Activated T-cell treated with anti-CD3 and anti-CD28 coated beads for 1 hour (primary cell): ENCODE results near the gene ACACA.
"Not testable (repeated sequence)": the region's sequence is repeated elsewhere in the genome, so short reads cannot be mapped to it uniquely, and the experiment has no call there.

Experiments used
- DNase-seq: peaks from one replicate; pipeline ENCODE4 v3.0.0-alpha.2; 2020; ENCODE audit warnings: low read depth

ACACA gene

DNA sequence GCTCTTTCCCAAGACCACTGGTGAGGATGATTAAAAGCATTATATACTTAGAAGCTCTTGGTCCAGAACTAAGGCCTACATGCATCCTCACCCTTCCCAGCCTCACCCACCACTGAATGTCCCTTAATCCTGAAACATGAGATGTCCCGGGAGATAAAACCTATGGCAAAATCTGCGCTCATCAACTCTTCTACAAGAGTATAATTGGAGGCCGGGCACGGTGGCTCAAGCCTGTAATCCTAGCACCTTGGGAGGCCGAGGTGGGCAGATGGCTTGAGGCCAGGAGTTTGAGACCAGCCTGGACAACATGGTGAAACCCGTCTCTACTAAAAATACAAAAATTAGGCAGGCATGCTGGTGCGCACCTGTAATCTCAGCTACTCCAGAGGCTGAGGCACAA is 13.3 kb downstream of the ACACA start:
- no peak for DNase-seq

- DNase-seq = no peak
Observed at GRCh38 chr17:37392024-37392590, 14.5 kb downstream of the ACACA start.

- no peak for DNase-seq
Observed at GRCh38 chr17:37391146-37391545, 15.5 kb downstream of the ACACA start.

- DNase-seq = no peak
Observed at GRCh38 chr17:37389160-37389559, 17.5 kb downstream of the ACACA start.

GRCh38 chr17:37388266-37388665 is 18.4 kb downstream of the ACACA start:
- no peak for DNase-seq

GRCh38 chr17:37386462-37386861 is 20.2 kb downstream of the ACACA start:
- DNase-seq = no peak

- no peak for DNase-seq
Observed at GRCh38 chr17:37385474-37385990, 21.1 kb downstream of the ACACA start.

DNA sequence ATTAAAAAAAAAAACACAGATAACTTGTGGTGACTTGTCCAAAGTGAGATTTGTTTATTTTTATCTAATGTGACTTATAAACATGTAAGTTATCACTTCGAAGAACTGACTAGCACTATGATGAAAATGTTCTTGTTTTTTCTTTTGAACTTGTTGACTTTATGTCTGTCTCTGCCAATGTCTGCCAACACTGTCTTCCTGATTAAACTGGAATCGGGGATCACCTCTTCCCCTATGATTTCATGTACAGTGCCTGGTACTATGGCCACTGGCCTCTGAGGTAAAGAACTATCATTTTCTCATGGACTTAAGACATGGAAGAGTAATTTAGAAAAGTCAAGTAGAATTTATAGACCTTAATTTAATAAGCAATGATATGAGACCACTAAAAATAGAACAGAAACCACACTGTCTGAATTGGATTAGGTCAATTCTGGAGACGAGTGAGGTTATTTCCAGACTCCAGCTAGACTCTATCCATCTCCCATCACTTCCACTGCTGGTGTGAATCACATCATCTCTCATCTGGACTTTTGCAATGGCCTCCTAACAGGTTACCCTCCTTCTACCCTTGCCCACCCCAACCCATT is 22.0 kb downstream of the ACACA start:
- no peak for DNase-seq

DNA sequence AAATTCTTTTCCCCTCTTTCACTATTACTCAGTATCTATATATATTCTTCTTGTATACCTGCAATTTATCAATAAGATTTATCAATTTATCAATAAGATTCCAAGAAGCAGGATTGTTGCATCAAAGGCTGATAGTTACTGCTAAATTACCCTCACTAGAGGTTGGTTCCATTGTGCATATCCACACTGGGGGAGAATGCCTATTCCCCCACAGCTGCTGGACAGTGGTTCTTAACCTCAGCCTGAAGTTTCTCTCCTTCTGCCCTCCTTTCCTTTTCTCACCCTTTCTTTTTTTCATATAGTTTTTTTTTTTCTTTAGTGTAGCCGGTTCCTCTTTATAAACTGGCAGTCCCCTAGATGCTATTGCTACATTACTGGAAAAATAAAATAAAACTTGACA is 24.6 kb downstream of the ACACA start:
- no peak for DNase-seq

GRCh38 chr17:37375706-37376105 is 30.9 kb downstream of the ACACA start, which contains the start of gene C17orf78:
Gene C17orf78 (plus strand): TSS chr17:37375985. CDS start chr17:37376093, 108 bp downstream.
- no peak for DNase-seq

- DNase-seq = peak; percentile 26
Observed at GRCh38 chr17:37373530-37374159, 33.0 kb downstream of the ACACA start.

DNA sequence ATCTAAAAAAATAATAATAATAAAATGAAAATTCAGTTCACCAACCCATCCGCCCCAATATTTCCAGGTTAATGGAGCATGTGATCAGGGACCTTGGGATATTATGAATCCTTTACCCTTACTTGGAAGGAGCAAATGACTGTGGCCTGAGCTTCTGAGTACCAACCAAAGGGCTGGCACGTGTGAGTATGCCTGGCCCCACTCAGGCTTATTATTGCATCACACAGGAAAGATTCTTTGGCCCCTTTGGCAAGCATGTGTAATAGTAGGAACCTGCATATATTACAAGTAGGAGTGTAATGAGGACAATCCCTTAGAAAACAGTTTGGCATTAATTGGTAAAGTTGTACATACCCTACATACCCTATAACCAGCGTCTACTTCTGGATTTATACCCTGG is 38.1 kb downstream of the ACACA start:
- no peak for DNase-seq

GRCh38 chr17:37365589-37365988 is 41.0 kb downstream of the ACACA start:
- no peak for DNase-seq

DNA sequence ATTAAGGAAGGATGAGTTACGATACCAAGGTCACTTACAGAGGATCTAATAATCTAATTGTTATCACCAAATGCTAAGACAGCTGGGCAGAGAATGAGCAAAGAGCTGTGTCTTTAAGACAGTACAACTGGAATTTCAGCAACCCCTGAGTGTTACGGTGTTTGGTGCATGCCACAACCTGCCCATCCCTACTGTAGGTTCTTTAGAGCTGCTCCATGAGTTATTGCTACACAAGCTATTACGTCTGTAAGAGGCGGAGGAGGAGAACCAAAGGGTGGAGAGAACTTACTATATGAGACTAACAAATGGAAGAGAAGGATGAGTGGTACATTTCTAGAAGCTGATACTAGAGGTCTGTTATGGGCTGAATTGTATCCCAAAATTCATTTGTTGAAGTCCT is 45.1 kb downstream of the ACACA start:
- no peak for DNase-seq

DNA sequence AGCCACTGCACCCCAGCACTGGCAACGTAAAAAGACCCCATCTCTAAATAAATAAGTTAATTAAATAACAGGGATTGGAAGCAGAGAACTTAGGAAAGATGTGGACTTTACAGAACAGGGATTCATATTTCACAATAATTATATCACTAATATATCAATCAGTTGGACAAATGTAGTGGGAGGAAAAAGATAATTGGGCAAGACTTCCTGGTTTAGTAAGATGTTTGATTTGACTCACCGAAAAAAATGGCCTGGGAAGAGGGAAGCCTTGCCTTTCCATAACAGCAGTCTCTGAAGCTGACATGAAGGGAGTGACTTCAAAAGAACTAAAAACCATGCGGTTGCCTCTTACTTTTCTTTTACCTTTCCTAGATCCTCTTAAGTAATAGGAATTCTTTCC is 46.0 kb downstream of the ACACA start:
- DNase-seq = no peak

- peak; percentile 2 for DNase-seq
Observed at GRCh38 chr17:37359682-37360188, 46.9 kb downstream of the ACACA start.

GRCh38 chr17:37358830-37359681 is 47.6 kb downstream of the ACACA start:
- DNase-seq = peak; percentile 71

DNA sequence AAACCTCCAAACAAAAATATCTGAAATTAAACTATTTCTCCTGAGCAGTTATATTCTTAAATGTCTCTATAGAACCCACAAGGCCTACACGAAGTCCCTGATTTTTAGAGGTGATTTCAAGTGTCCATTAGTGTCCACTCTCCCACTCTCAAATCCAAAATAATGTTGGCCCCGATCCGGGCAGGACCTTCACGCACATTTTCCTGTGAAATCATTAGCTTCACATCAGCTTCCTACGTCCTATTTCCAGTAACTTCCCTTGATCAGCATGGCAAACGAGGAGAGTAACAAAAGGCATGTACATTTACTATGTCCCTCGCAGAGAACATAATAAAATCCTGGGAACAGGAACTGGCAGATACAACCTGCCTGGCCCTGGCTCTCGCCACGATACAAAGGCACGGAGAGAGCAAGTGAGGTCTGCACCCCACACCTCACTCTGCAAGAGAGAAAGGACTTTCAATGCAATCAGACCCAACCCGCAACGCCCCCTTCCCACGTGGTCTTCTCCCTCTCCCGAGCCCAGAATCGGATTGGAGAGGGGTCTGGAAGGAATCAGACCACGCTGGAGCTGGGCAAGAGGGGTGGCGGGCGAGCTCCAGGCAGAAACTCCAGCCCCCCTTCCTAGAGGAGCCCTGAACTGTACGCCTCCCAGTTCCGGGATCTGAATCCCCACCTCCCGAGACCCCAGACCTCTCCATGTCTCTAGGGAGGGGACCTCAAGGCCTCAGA is 48.4 kb downstream of the ACACA start:
- DNase-seq = no peak

DNA sequence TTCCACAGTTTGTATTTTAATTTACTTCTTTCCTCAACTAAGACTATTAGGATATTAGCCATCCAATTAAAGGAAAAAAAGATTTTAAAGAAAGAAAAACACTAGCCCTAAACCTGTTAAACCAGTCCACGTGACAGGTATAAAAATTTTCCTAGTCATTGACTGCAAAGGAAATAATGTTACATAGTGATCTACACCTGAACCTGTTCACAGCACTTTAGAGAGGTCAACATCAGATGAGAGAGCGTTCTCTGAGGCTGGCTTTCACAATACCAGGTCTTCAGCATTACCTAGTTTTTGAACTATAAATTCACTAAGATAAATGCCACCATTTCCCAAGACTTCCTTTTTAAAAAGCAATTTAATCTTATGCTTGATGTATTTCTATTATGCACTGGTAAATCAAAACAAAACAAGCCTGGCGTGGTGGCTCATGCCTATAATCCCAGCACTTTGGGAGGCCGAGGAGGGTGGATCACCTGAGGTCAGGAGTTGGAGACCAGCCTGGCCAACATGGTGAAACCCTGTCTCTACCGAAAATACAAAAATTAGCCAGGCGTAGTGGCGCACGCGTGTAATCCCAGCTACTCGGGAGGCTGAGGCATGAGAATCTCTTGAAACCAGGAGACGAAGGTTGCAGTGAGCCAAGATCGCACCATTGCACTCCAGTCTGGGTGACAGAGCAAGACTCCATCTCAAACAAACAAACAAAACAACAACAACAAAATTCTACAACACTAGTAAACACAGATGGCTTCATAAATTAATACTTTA is 49.7 kb downstream of the ACACA start:
- DNase-seq = not testable (repeated sequence)

GRCh38 chr17:37346863-37347402 is 59.7 kb downstream of the ACACA start:
- not testable (repeated sequence) for DNase-seq

DNA sequence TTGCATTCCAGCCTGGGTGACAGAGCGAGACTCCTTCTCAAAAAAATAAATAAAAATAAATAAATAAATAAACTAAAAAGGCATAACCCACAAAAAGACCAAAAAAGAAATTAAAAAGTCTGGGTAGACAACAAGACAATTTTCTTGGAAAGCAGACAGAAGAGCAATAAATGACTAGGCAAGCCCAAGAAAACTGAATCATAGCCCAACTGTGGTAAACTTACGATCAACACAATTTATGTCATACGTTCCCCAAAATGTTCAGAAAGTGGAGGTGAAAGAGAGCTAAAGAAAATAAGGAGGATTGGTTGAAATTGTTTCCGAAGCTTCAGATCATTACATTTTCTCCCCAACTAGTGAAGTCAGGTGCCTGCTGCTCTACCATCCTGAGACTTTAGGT is 62.1 kb downstream of the ACACA start:
- no peak for DNase-seq
